ENCODE data around the gene CRHR1.

DNA sequence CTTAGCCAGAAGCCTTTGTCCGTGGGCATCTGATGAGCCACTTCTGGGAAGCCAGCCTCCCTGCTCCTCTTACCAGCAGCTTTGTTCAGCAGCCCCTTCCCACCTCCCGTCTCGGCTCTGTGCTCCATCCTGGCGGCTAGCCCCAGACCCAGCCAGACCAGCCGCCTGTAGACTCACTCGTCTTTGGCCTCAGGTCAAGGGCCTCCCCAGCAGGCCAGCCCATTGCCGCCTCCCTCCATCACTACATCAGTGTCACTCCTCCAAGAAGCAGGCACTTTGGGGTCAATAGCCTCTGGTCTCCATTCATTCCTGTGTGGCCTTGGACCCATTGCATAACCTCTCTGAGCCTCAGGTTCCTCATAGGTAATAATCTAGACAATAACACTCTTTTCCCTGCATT, 20.9 kb upstream of the CRHR1 start:
- TF ChIP-seq, protein P1, sequence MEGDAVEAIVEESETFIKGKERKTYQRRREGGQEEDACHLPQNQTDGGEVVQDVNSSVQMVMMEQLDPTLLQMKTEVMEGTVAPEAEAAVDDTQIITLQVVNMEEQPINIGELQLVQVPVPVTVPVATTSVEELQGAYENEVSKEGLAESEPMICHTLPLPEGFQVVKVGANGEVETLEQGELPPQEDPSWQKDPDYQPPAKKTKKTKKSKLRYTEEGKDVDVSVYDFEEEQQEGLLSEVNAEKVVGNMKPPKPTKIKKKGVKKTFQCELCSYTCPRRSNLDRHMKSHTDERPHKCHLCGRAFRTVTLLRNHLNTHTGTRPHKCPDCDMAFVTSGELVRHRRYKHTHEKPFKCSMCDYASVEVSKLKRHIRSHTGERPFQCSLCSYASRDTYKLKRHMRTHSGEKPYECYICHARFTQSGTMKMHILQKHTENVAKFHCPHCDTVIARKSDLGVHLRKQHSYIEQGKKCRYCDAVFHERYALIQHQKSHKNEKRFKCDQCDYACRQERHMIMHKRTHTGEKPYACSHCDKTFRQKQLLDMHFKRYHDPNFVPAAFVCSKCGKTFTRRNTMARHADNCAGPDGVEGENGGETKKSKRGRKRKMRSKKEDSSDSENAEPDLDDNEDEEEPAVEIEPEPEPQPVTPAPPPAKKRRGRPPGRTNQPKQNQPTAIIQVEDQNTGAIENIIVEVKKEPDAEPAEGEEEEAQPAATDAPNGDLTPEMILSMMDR (IDR thresholded peaks at IDR 0.05), result no peak
- no peak for TF ChIP-seq POLR2AphosphoS5 (IDR thresholded peaks at IDR 0.05; ENCODE audit: low read depth, low read length)
- TF ChIP-seq, protein P2, sequence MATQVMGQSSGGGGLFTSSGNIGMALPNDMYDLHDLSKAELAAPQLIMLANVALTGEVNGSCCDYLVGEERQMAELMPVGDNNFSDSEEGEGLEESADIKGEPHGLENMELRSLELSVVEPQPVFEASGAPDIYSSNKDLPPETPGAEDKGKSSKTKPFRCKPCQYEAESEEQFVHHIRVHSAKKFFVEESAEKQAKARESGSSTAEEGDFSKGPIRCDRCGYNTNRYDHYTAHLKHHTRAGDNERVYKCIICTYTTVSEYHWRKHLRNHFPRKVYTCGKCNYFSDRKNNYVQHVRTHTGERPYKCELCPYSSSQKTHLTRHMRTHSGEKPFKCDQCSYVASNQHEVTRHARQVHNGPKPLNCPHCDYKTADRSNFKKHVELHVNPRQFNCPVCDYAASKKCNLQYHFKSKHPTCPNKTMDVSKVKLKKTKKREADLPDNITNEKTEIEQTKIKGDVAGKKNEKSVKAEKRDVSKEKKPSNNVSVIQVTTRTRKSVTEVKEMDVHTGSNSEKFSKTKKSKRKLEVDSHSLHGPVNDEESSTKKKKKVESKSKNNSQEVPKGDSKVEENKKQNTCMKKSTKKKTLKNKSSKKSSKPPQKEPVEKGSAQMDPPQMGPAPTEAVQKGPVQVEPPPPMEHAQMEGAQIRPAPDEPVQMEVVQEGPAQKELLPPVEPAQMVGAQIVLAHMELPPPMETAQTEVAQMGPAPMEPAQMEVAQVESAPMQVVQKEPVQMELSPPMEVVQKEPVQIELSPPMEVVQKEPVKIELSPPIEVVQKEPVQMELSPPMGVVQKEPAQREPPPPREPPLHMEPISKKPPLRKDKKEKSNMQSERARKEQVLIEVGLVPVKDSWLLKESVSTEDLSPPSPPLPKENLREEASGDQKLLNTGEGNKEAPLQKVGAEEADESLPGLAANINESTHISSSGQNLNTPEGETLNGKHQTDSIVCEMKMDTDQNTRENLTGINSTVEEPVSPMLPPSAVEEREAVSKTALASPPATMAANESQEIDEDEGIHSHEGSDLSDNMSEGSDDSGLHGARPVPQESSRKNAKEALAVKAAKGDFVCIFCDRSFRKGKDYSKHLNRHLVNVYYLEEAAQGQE (IDR thresholded peaks at IDR 0.05; ENCODE audit: insufficient read depth in 1 of 2, low read depth in 2 of 2, low read length in 1 of 2), result no peak
- no peak for TF ChIP-seq TCF7L2 (IDR thresholded peaks at IDR 0.05; ENCODE audit: low read depth, low read length)
- TF ChIP-seq SIN3A (IDR thresholded peaks at IDR 0.05; ENCODE audit: borderline replicate concordance, insufficient read depth, low read depth, low read length), result no peak

All from Panc1 (cell line).